HCT116 (cell line): ENCODE measurements around the gene ELFN1. TPM values are rescaled to one million over a fixed set of nuclear protein-coding genes. Genes with fewer than 3 reads are reported as not detected.
A peak's percentile ranks its signal among the peaks of the same experiment; 100 is the strongest.

Experiments used
- ATAC-seq: fragments of 200-7000 bp; cut with Tn5 transposase; 2 replicates; pipeline ENCODE4 v1.9.1; 2020; ENCODE audit warnings: mild to moderate bottlenecking, moderate library complexity
- BruUV-seq: library from RNA; stranded (reverse); fragments of 400-500 nt; replicated peaks from 2 replicates; lab custom pipeline; 2021; lab: Mats Ljungman, UMichigan
- CTCF ChIA-PET: fragments of 300-600 bp; sonication (Branson Sonifier 250); formaldehyde crosslinking; loops from one replicate; lab custom pipeline; 2021; ENCODE audit warnings: antibody characterized with exemption; lab: Charles Lee
- POLR2A ChIA-PET: fragments of 300-600, 350-600 bp; sonication (Branson Sonifier 250); formaldehyde crosslinking; loops from one replicate; lab custom pipeline; 2021; ENCODE audit warnings: antibody characterized with exemption; lab: Charles Lee
- RAD21 ChIA-PET, 2 experiments: fragments of 300-600 bp; sonication (Branson Sonifier 250); formaldehyde crosslinking; loops; one replicate each; lab custom pipeline; 2023; ENCODE audit warnings: low total read pairs in 2 of 2; ENCODE audit not compliant: uncharacterized antibody in 2 of 2, unreplicated experiment in 2 of 2, low non-redundant PET in 1 of 2; lab: Charles Lee
- DNase-seq: peaks from one replicate; pipeline ENCODE4 v3.0.0-alpha.2; 2010; ENCODE audit warnings: low read depth, low spot score
- H2AFZ ChIP-seq: fragments of 200-600 bp; shearing (Covaris generic), sonication (generic); 2 replicates; pipeline ENCODE4 v1.6.1; 2017; ENCODE audit warnings: low read depth, mixed run types, mixed read lengths, antibody characterized with exemption, low read length; ENCODE audit not compliant: poor library complexity, severe bottlenecking
- H3K27ac ChIP-seq: 2 replicates; pipeline ENCODE4 v1.5.1; 2012; ENCODE audit warnings: low read depth, low read length
- H3K27me3 ChIP-seq: fragments of 200-600 bp; sonication (generic); 2 replicates; pipeline ENCODE4 v1.6.1; 2016; ENCODE audit warnings: mixed run types, low read length, mixed read lengths; ENCODE audit not compliant: insufficient read depth
- H3K36me3 ChIP-seq, 2 experiments: fragments of 200-500 bp in 1 of 2; fragments of 200-600 bp in 1 of 2; sonication (Bioruptor generic) in 1 of 2; sonication (generic) in 1 of 2; 2 replicates each; pipeline versions ENCODE4 v1.5.1 to v1.6.1; 2014 to 2016; ENCODE audit warnings: low read length in 2 of 2, inconsistent platforms in 1 of 2, mixed read lengths in 1 of 2, mixed run types in 1 of 2; ENCODE audit not compliant: insufficient read depth in 2 of 2, control insufficient read depth in 1 of 2
- H3K4me1 ChIP-seq, 2 experiments: fragments of 200-600 bp in 1 of 2; sonication (generic) in 1 of 2; 2 replicates each; pipeline versions ENCODE4 v1.5.1 to v1.6.1; 2012 to 2017; ENCODE audit warnings: low read length in 2 of 2, inconsistent platforms in 1 of 2, mild to moderate bottlenecking in 1 of 2, mixed read lengths in 1 of 2, mixed run types in 1 of 2, moderate library complexity in 1 of 2; ENCODE audit not compliant: insufficient read depth in 2 of 2, control insufficient read depth in 1 of 2
- H3K4me2 ChIP-seq: fragments of 200-600 bp; sonication (generic); 2 replicates; pipeline ENCODE4 v1.6.1; 2017; ENCODE audit warnings: mixed run types, low read length, mixed read lengths
- H3K4me3 ChIP-seq, 2 experiments: fragments of 200-600 bp in 1 of 2; sonication (generic) in 1 of 2; replicated peaks in 1 of 2; 2 replicates each; pipeline ENCODE4 v1.5.1; 2011 to 2016; ENCODE audit warnings: low read length in 2 of 2, control low read depth in 1 of 2, low read depth in 1 of 2, mild to moderate bottlenecking in 1 of 2, mixed read lengths in 1 of 2, mixed run types in 1 of 2
- H3K79me2 ChIP-seq: fragments of 200-600 bp; sonication (generic); 2 replicates; pipeline ENCODE4 v1.6.1; 2017; ENCODE audit warnings: mild to moderate bottlenecking, mixed run types, low read length, moderate library complexity, mixed read lengths; ENCODE audit not compliant: insufficient read depth
- H3K9ac ChIP-seq: fragments of 200-600 bp; sonication (generic); 2 replicates; pipeline ENCODE4 v1.6.1; 2016; ENCODE audit warnings: low read length, mixed read lengths
- H3K9me2 ChIP-seq: fragments of 200-600 bp; sonication (generic), shearing (Covaris generic); 2 replicates; pipeline ENCODE4 v1.6.1; 2017; ENCODE audit warnings: mixed run types, mild to moderate bottlenecking, moderate library complexity; ENCODE audit not compliant: insufficient read depth
- H3K9me3 ChIP-seq, 2 experiments: fragments of 200-500 bp in 1 of 2; fragments of 200-600 bp in 1 of 2; sonication (Bioruptor generic) in 1 of 2; sonication (generic) in 1 of 2; 2 replicates each; pipeline ENCODE4 v1.6.1; 2014 to 2017; ENCODE audit warnings: low read length in 2 of 2, mixed read lengths in 2 of 2, inconsistent platforms in 1 of 2, low read depth in 1 of 2, mild to moderate bottlenecking in 1 of 2, mixed run types in 1 of 2, moderate library complexity in 1 of 2; ENCODE audit not compliant: control insufficient read depth in 1 of 2, insufficient read depth in 1 of 2
- H4K20me1 ChIP-seq: fragments of 200-600 bp; sonication (generic), shearing (Covaris generic); 2 replicates; pipeline ENCODE4 v1.6.1; 2017; ENCODE audit warnings: mixed run types, mild to moderate bottlenecking, moderate library complexity; ENCODE audit not compliant: insufficient read depth
- ATF3 ChIP-seq: IDR thresholded peaks from 2 replicates; pipeline ENCODE4 v1.6.1; 2012
- CTCF ChIP-seq, 3 experiments: fragments of 200-600 bp in 1 of 3; sonication (generic) in 1 of 3; IDR thresholded peaks in 2 of 3; conservative IDR thresholded peaks in 1 of 3; 2 replicates each; pipeline ENCODE4 v1.5.1; 2012 to 2017; ENCODE audit warnings: low read depth in 2 of 3, low read length in 2 of 3, antibody characterized with exemption in 1 of 3, borderline replicate concordance in 1 of 3, control low read depth in 1 of 3, mild to moderate bottlenecking in 1 of 3, mixed read lengths in 1 of 3, mixed run types in 1 of 3, moderate library complexity in 1 of 3; ENCODE audit not compliant: insufficient read depth in 1 of 3
- EGR1 ChIP-seq: IDR thresholded peaks from 2 replicates; pipeline ENCODE4 v1.6.1; 2012; ENCODE audit warnings: low read depth
- MAX ChIP-seq: IDR thresholded peaks from 2 replicates; pipeline ENCODE4 v1.6.1; 2012
- SRF ChIP-seq: IDR thresholded peaks from 2 replicates; pipeline ENCODE4 v1.6.1; 2012; ENCODE audit warnings: low read depth
- ZFX ChIP-seq: fragments of 450-650 bp; IDR thresholded peaks from 2 replicates; pipeline ENCODE4 v1.6.1; 2017
- intact Hi-C: fragments of 100-400 bp; cut with micrococcal nuclease; formaldehyde crosslinking; loops from 2 replicates; pipeline ENCODE4 v1.10.0; 2022
- total RNA-seq: library from RNA; stranded (reverse); gene quantifications from one replicate; pipeline ENCODE4 v1.2.1, GENCODE V29; 2021; ENCODE audit not compliant: unreplicated experiment
- TF ChIP-seq, protein P1 (sequence below): IDR thresholded peaks from 2 replicates; pipeline ENCODE4 v1.6.1; 2011; ENCODE audit warnings: mild to moderate bottlenecking, low read length, moderate library complexity; ENCODE audit not compliant: insufficient replicate concordance; ENCODE audit errors: extremely low read depth

Gene ELFN1
- total RNA-seq, 1 experiment from 2014 or later: 4.4 TPM

- TF ChIP-seq, protein P1, sequence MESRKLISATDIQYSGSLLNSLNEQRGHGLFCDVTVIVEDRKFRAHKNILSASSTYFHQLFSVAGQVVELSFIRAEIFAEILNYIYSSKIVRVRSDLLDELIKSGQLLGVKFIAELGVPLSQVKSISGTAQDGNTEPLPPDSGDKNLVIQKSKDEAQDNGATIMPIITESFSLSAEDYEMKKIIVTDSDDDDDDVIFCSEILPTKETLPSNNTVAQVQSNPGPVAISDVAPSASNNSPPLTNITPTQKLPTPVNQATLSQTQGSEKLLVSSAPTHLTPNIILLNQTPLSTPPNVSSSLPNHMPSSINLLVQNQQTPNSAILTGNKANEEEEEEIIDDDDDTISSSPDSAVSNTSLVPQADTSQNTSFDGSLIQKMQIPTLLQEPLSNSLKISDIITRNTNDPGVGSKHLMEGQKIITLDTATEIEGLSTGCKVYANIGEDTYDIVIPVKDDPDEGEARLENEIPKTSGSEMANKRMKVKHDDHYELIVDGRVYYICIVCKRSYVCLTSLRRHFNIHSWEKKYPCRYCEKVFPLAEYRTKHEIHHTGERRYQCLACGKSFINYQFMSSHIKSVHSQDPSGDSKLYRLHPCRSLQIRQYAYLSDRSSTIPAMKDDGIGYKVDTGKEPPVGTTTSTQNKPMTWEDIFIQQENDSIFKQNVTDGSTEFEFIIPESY: no peak
- TF ChIP-seq ZFX (no peak), EGR1 (no peak), ATF3 (no peak), MAX (no peak)
Observed at GRCh38 chr7:1709281-1709680, 39.2 kb downstream of the ELFN1 start (continued).

DNA sequence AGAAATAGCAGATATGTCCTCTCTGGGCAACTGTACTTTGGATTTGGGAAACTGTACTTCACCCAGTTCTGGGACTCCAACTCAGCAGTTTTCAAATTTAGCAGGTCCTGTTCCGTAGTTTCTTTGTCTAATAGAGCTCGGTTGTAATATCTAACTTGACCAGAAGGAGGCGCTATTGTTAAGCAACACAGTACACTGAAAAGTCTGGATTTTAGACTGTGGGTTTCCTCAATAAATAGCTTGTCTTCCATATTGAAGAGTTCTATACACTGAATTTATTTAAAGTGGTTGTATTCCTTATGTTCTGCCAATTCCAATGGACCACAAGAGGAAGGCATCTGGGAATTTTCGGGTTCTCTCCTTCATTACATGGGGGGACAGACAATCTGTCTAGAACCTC is 39.8 kb downstream of the ELFN1 start:
- ChIA-PET RAD21 (no interaction called here), POLR2A (no interaction called here)
- H2AFZ ChIP-seq: no peak overlapping the region
- H3K4me3 ChIP-seq: no peak overlapping the region
- intact Hi-C loops: no loop called here
- DNase-seq: no peak
- no peak overlapping the region for H3K27ac ChIP-seq
- no peaks in the 10 kb centered on the region for H3K9me2 ChIP-seq
- no peaks in the 10 kb centered on the region for H4K20me1 ChIP-seq
- H3K27me3 ChIP-seq: no peaks in the 10 kb centered on the region
- no peak for ATAC-seq
- no peaks in the 10 kb centered on the region for H3K4me1 ChIP-seq
- TF ChIP-seq CTCF (IDR thresholded peaks at IDR 0.05 in 2 of 3, conservative IDR thresholded peaks at IDR 0.05 in 1 of 3; ENCODE audit: borderline replicate concordance in 1 of 3, insufficient read depth in 1 of 3, low read depth in 2 of 3, low read length in 2 of 3): peak in 2 of 3 experiments; percentile 47 to 70; a peak in 4 of 6 replicates
- TF ChIP-seq SRF: no peak
- TF ChIP-seq, all 23 proteins: peak for 1
- CTCF ChIA-PET: no interaction called here
- BruUV-seq: no TSS peak
- Histone ChIP-seq H3K9me3 (peaks cover 8 to 16% of the 10 kb centered on the region in 2 experiments; a peak in 3 of 4 replicates), H3K79me2 (no peaks in the 10 kb centered on the region), H3K4me2 (no peak overlapping the region), H3K36me3 (no peaks in the 10 kb centered on the region), H3K9ac (no peak overlapping the region)
